A673 (cell line): ENCODE data around the gene BACH1. TPM values are rescaled to one million over a fixed set of nuclear protein-coding genes. Genes with fewer than 3 reads are reported as not detected.

Experiments used
- BruUV-seq: library from RNA; stranded (reverse); fragments of 400-500 nt; replicated peaks from 2 replicates; lab custom pipeline; 2021; lab: Mats Ljungman, UMichigan
- CTCF ChIA-PET: fragments of 300-600 bp; sonication (Branson Sonifier 250); formaldehyde crosslinking; loops from one replicate; lab custom pipeline; 2022; ENCODE audit warnings: antibody characterized with exemption; lab: Charles Lee
- POLR2A ChIA-PET: fragments of 300-600 bp; sonication (Branson Sonifier 250); formaldehyde crosslinking; loops from one replicate; lab custom pipeline; 2022; ENCODE audit warnings: antibody characterized with exemption; ENCODE audit not compliant: low non-redundant PET; lab: Charles Lee
- DNase-seq: peaks from one replicate; pipeline ENCODE4 v3.0.0-alpha.2; 2015; ENCODE audit warnings: low spot score
- H3K27ac ChIP-seq: fragments of 200-600 bp; sonication (generic); 2 replicates; pipeline ENCODE4 v1.5.1; 2016; ENCODE audit warnings: mixed run types, low read depth, mild to moderate bottlenecking, mixed read lengths, antibody characterized with exemption, low read length; ENCODE audit not compliant: poor library complexity, severe bottlenecking
- H3K27me3 ChIP-seq: fragments of 200-600 bp; sonication (generic); replicated peaks from 2 replicates; pipeline ENCODE4 v1.6.1; 2017; ENCODE audit warnings: mixed run types, low read depth, mild to moderate bottlenecking, mixed read lengths, antibody characterized with exemption, low read length; ENCODE audit not compliant: insufficient read depth, poor library complexity
- H3K36me3 ChIP-seq: fragments of 200-600 bp; sonication (generic); 2 replicates; pipeline ENCODE4 v1.6.1; 2016; ENCODE audit warnings: mixed run types, mild to moderate bottlenecking, mixed read lengths, antibody characterized with exemption, low read length; ENCODE audit not compliant: insufficient read depth, poor library complexity, severe bottlenecking
- H3K4me1 ChIP-seq: fragments of 200-600 bp; sonication (generic); 2 replicates; pipeline ENCODE4 v1.6.1; 2017; ENCODE audit warnings: mixed run types, mild to moderate bottlenecking, mixed read lengths, antibody characterized with exemption, low read length; ENCODE audit not compliant: insufficient read depth, poor library complexity, severe bottlenecking
- H3K4me3 ChIP-seq: fragments of 200-600 bp; sonication (generic); 2 replicates; pipeline ENCODE4 v1.5.1; 2016; ENCODE audit warnings: low read depth, mixed run types, mild to moderate bottlenecking, mixed read lengths, low read length; ENCODE audit not compliant: poor library complexity, severe bottlenecking
- H3K9me3 ChIP-seq: fragments of 200-600 bp; sonication (generic); 2 replicates; pipeline ENCODE4 v1.6.1; 2016; ENCODE audit warnings: mixed run types, low read depth, mild to moderate bottlenecking, mixed read lengths, antibody characterized with exemption, low read length; ENCODE audit not compliant: poor library complexity, severe bottlenecking
- CTCF ChIP-seq: fragments of 300-800, 200-600 bp; sonication (generic); conservative IDR thresholded peaks from 2 replicates; pipeline ENCODE4 v1.5.1; 2017; ENCODE audit warnings: low read depth, mild to moderate bottlenecking, antibody characterized with exemption, low read length, moderate library complexity, mixed read lengths
- EZH2 ChIP-seq: fragments of 200-600 bp; sonication (generic); IDR thresholded peaks from 2 replicates; pipeline ENCODE4 v1.6.1; 2017; ENCODE audit warnings: borderline replicate concordance, low read depth, mild to moderate bottlenecking, mixed read lengths, antibody characterized with exemption, low read length; ENCODE audit not compliant: poor library complexity, severe bottlenecking
- intact Hi-C: fragments of 100-400 bp; cut with micrococcal nuclease; formaldehyde crosslinking; loops from one replicate; pipeline ENCODE4 v1.10.0; 2022; ENCODE audit not compliant: unreplicated experiment
- total RNA-seq: library from RNA; stranded (reverse); gene quantifications from 2 replicates; pipeline ENCODE4 v1.2.3, GENCODE V29; 2021

BACH1 gene
- total RNA-seq, 1 experiment from 2014 or later: 103 TPM

DNA sequence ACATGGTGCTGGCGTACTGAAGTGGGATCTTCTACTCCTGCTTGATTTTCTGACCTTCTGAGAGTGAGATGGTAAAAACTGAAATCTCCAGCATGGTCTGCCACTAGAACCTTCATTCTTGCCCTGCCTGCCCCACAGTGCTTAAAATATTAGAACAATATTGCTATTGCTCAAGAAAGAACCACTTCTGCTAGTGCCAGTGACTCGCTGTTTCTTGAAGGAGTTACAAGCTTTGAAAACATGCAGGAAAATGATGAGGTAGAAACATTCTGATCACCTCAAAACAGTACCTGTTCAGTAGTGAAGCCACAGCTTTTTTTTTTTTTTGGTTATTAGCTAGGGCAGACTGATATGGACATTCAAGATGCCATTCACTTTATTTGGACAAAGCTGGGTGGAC is 95.3 kb downstream of the BACH1 start:
- no peak for DNase-seq
- BruUV-seq: no TSS peak

More for the DNA sequence above, 95.3 kb downstream of the BACH1 start:
- no peaks in the 10 kb centered on the region for H3K4me1 ChIP-seq
- no peak for TF ChIP-seq CTCF
- TF ChIP-seq EZH2: no peak
- no peak overlapping the region for H3K27ac ChIP-seq
- H3K36me3 ChIP-seq: no peaks in the 10 kb centered on the region
- CTCF ChIA-PET: no interaction called here
- H3K27me3 ChIP-seq: no peaks in the 10 kb centered on the region
- no peak overlapping the region for H3K4me3 ChIP-seq
- H3K9me3 ChIP-seq: peaks cover 5% of the 10 kb centered on the region
- intact Hi-C loops: no loop called here
- POLR2A ChIA-PET: no interaction called here

Other genes with a start within 250 kb of the BACH1 start
- gene CCT8, start 225.3 kb upstream of the BACH1 start, total RNA-seq: 397 and 415 TPM in 2 replicates
- 2.2 and 3.1 TPM in 2 replicates for gene MAP3K7CL, start 168.3 kb upstream of the BACH1 start, total RNA-seq